ENCODE measurements around the gene KMO. TPM values are rescaled to one million over a fixed set of nuclear protein-coding genes. Genes with fewer than 3 reads are reported as not detected.

The KMO gene
- total RNA-seq, 1 experiment from 2014 or later, result 0.29 TPM

GRCh38 chr1:241518476-241519307 lies 13.5 kb upstream of the KMO start:
- ATAC-seq (peak; percentile 44), DNase-seq (peak; percentile 41)
- CTCF ChIA-PET, result interaction anchor here (0.6 kb wide), 1 partner anchor 15 kb away, joined by 3 read pairs; no protein-coding TSS in a partner anchor
- peak overlapping the region; percentile 77 for H3K4me3 ChIP-seq (ENCODE audit: low read length)
- peak overlapping the region; percentile 90 for H3K9ac ChIP-seq (ENCODE audit: low read length)
- no peaks in the 10 kb centered on the region for H3F3A ChIP-seq (ENCODE audit: low read length, unreplicated experiment)
- BruUV-seq (replicated peaks), result TSS peak; percentile 55
- H3K9me2 ChIP-seq (replicated peaks; ENCODE audit: low read length), result no peaks in the 10 kb centered on the region
- peaks cover 20% of the 10 kb centered on the region for H3K4me1 ChIP-seq (ENCODE audit: insufficient read depth, low read length)
- H4K20me1 ChIP-seq (ENCODE audit: low read length), result peaks cover 8% of the 10 kb centered on the region
- no peaks in the 10 kb centered on the region for H3K9me3 ChIP-seq (ENCODE audit: low read length)
- TF ChIP-seq EZH2 (IDR thresholded peaks at IDR 0.05; ENCODE audit: low read length, unreplicated experiment) (no peak), EZH2phosphoT487 (IDR thresholded peaks at IDR 0.05; ENCODE audit: borderline replicate concordance, low read length) (no peak), CTCF (conservative IDR thresholded peaks at IDR 0.05; ENCODE audit: low read depth, low read length) (no peak)
- POLR2A ChIA-PET (ENCODE audit: unreplicated experiment), result interaction anchor here (0.5 to 0.7 kb wide), 3 partner anchors 54 to 209 kb away, joined by 4 to 6 read pairs (median 5); no protein-coding TSS in a partner anchor
- H3K79me2 ChIP-seq (ENCODE audit: low read length), result peaks cover 56% of the 10 kb centered on the region
- peaks cover 22% of the 10 kb centered on the region for H3K36me3 ChIP-seq (ENCODE audit: low read depth, low read length)
- peak overlapping the region; percentile 44 for H3K27ac ChIP-seq (ENCODE audit: low read length)
- H3K27me3 ChIP-seq (ENCODE audit: low read length), result no peaks in the 10 kb centered on the region
- H3K4me2 ChIP-seq (ENCODE audit: low read length), result peak overlapping the region; percentile 82
- H2AFZ ChIP-seq (ENCODE audit: low read length), result peak overlapping the region; percentile 76
- intact Hi-C loops (cut with micrococcal nuclease), result no loop called here

- Histone ChIP-seq H2AFZ (ENCODE audit: low read length) (peak within 1 kb of the TSS; percentile 89), H3K4me2 (ENCODE audit: low read length) (peak within 1 kb of the TSS; percentile 86), H4K20me1 (ENCODE audit: low read length) (peaks cover 8% of the 10 kb centered on the region), H3K36me3 (ENCODE audit: low read depth, low read length) (peaks cover 16% of the 10 kb centered on the region), H3K79me2 (ENCODE audit: low read length) (peaks cover 50% of the 10 kb centered on the region), H3K9ac (ENCODE audit: low read length) (peak within 1 kb of the TSS; percentile 90), H3F3A (ENCODE audit: low read length, unreplicated experiment) (no peaks in the 10 kb centered on the region), H3K9me3 (ENCODE audit: low read length) (no peaks in the 10 kb centered on the region), H3K4me3 (ENCODE audit: low read length) (peak within 1 kb of the TSS; percentile 77), H3K27ac (ENCODE audit: low read length) (peak within 1 kb of the TSS; percentile 44), H3K9me2 (replicated peaks; ENCODE audit: low read length) (no peaks in the 10 kb centered on the region), H3K4me1 (ENCODE audit: insufficient read depth, low read length) (peaks cover 20% of the 10 kb centered on the region), H3K27me3 (ENCODE audit: low read length) (no peaks in the 10 kb centered on the region)
- TF ChIP-seq EZH2 (IDR thresholded peaks at IDR 0.05; ENCODE audit: low read length, unreplicated experiment), result no peak
- TF ChIP-seq EZH2phosphoT487 (IDR thresholded peaks at IDR 0.05; ENCODE audit: borderline replicate concordance, low read length), result no peak
- TF ChIP-seq CTCF (conservative IDR thresholded peaks at IDR 0.05; ENCODE audit: low read depth, low read length), result no peak
- ChIA-PET CTCF (interaction anchor here (0.8 kb wide), 1 partner anchor 91 kb away, joined by 4 read pairs; no protein-coding TSS in a partner anchor), POLR2A (ENCODE audit: unreplicated experiment) (interaction anchor here (0.5 to 0.7 kb wide), 2 partner anchors 85 to 139 kb away, joined by 11 read pairs; no protein-coding TSS in a partner anchor)
- DNase-seq (peak; percentile 100), ATAC-seq (peak; percentile 95)
- BruUV-seq (replicated peaks), result no TSS peak
- intact Hi-C loops (cut with micrococcal nuclease), result no loop called here
These were observed 12.7 kb upstream of the KMO start, which contains the start of gene FH for GRCh38 chr1:241519308-241520079. Gene FH (minus strand): TSS chr1:241519755. CDS start chr1:241519722, 33 bp downstream.
